GM10266 (cell line): ENCODE results near the gene UBN1.

Source experiments
- DNase-seq: peaks from one replicate; pipeline ENCODE4 v3.0.0; 2012; ENCODE audit errors: extremely low spot score
- TF ChIP-seq, protein P1 (sequence below): IDR thresholded peaks from 2 replicates; pipeline ENCODE4 v1.5.1; 2012; ENCODE audit warnings: mild to moderate bottlenecking, low read depth; ENCODE audit not compliant: control insufficient read depth, insufficient read depth; ENCODE audit errors: missing control alignments

UBN1 gene

DNA sequence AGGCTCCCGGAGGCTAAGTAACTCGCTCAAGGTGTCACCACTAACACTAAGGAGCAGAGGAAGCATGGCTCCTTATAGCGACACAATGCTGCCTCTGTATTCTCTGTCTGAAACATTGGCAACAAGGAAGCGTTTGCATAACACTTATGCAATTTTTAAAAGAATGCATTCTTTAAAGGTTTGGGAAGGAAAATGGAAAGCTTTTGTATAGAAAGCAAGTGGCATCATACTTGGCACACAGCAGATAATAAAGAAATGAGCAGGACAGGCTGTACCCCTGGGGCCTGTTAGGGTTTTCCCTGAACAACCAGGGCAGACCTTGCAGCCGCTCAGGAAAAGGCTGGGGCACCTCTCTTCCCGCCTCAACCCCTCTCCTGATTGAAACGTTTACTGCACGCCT, 52.8 kb downstream of the UBN1 start:
- TF ChIP-seq, protein P1, sequence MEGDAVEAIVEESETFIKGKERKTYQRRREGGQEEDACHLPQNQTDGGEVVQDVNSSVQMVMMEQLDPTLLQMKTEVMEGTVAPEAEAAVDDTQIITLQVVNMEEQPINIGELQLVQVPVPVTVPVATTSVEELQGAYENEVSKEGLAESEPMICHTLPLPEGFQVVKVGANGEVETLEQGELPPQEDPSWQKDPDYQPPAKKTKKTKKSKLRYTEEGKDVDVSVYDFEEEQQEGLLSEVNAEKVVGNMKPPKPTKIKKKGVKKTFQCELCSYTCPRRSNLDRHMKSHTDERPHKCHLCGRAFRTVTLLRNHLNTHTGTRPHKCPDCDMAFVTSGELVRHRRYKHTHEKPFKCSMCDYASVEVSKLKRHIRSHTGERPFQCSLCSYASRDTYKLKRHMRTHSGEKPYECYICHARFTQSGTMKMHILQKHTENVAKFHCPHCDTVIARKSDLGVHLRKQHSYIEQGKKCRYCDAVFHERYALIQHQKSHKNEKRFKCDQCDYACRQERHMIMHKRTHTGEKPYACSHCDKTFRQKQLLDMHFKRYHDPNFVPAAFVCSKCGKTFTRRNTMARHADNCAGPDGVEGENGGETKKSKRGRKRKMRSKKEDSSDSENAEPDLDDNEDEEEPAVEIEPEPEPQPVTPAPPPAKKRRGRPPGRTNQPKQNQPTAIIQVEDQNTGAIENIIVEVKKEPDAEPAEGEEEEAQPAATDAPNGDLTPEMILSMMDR, result no peak
- DNase-seq, result no peak

DNA sequence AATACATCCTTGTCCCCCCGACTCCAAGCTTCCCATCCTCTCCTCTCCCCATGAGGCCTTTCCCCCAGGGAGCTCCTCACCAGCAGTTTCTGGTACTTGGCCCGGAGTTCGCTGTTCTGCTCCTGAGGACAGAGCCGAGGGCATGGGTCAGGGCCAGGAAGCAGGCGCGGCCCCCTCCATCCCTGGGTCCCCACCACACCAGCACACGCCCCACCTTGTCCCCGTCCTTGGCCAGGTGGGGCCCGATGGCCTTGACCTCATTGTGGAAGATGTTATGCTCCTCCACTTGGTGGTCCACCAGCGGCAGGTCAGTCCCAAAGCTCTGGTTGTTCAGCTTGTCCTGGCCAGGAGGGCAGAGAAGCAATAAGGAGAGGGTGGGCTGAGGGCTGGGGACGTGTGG, 53.5 kb downstream of the UBN1 start:
- TF ChIP-seq, protein P1, result no peak

DNA sequence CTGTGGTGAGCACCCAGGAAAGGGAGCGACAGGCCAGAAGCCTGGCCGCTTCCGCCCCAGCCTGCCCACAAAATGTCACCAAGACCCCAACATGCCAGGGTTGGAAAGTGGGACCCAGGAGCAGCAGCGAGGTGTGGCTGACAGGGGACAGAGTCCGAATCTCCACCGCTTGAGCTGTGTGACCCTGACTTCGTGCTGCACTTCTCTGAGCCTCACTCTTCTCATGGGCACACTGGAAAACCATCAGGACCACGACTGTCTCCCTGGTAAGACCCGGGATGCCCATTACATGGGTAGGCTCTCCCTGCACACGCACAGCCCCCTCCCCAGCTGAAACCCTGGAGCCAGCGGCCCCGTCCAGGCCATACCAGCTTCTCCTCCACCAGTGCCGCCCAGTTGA, 54.8 kb downstream of the UBN1 start:
- TF ChIP-seq, protein P1, result no peak
- DNase-seq, result no peak

More for the DNA sequence above, 53.5 kb downstream of the UBN1 start:
- DNase-seq, result no peak

DNA sequence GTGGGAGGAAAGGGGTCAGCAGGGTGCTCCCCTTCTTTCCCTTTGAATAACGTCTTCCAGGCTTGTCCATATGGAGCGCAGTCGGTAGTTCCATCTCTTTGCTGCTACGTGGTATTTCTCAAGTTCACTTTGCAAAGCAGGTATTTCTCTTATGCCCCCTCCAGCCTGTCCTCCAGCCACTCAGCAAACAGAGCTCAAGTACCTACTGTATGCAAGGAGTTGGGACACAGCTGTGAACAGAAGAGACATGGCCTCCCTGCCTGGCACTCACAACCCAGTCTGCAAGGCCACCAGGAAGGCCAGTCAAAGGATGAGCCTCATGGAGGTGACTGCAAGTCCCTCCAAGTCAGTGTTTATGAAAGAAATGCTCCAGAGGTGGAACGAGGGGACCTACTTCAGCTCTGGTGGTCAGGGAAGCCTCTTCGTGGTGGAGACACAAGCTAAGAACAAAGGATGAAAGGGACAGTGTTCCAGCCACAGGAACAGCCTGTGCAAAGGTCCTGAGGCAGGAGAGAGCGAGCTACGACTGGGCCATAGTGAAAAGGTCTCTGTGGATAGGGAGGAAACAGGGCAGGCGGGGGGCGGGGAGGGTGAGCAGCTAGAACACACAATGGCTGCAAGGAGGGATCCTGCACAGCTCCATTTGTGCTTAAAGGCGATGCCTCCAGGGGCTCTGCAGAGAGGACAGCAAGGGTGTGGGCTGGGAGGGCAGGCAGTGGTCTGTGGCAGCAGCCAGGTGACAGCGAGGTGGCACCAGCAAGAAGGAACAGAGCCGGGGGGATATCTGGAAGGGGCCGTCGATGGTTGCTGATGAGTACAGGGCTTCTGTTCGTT, 57.0 kb downstream of the UBN1 start:
- DNase-seq, result no peak
- TF ChIP-seq, protein P1, result no peak

DNA sequence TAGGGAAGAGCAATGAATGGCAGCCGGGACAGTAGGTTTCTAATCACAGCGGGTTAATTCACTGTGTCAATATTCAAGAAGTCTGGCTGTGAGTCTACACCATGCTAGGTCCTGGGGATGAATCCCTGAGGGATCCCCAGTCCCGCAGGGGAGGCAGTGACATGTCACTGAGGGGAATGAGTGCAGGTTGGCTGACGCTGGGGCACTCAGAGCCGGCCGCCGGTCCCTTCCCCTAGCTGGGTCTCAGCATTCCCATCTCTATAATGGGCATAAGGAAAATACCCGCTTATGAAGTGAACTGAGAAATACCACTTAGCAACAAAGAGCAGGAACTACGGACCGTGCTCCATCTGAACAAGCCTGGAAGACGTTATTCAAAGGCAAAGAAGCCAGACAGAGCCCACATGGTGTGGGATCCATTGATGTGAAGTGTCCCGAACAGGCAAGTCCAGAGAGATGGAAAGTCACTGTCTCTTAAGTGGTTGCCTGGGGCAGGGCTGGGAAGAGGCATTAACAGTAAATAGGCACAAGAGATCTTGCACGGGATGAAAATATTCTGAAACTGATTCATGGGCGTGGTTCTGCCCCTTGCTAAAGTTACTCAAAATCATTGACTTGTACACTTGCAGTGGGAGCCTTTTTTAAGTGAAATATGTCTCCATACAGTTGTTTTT, 57.8 kb downstream of the UBN1 start:
- DNase-seq, result no peak
- TF ChIP-seq, protein P1, result no peak

DNA sequence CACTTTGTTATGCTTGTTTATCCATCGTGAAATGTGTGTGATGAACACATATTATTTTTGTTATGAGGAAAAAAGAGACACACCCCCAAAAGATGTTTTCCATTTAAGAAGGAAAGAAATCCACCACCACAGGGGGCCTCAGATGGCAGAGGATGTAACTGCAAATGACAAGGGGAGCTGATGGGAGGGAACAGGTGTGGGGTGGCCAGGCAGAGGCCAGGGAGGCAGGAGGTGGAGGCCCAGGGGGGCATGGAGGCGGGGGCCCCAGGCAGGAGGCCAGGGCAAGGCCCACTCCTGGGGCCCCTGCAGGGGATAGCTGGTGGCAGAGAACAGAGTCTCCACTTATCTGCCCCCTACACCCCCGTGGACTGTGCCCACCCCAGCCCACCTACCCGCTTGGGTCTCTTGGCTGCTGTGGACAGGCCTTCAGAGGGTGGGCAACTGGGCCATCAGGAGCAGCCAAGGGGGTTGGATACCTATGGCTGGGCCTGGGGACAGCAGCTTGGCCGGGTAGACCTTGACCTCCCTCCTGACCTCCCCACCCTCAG, 61.6 kb downstream of the UBN1 start:
- TF ChIP-seq, protein P1, result no peak
- DNase-seq, result no peak

DNA sequence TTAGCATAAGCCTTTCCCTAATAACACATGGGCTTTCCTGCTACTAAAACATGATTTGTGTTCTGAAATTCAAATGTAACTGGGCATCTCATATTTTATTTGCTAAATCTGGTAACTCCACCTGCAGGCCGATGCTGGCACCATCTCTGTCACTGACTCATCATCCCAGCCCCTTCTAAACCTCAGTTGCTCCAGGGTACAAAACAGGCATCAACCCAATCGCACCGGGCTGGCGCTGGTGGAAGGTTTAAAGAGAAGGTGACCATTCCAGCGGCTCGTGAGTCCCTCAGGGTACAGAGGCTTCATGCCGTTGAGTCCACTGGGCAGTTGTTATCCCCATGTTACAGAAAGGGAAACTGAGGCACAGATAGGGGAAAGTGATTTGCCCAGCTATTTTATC, 62.5 kb downstream of the UBN1 start:
- no peak for DNase-seq

More for the DNA sequence above, 62.5 kb downstream of the UBN1 start:
- TF ChIP-seq, protein P1, result no peak
